IPS-18a (cell line): ENCODE measurements around the gene CARMIL3.

Experiments
- H3K27ac ChIP-seq: one replicate; pipeline ENCODE4 v1.5.1; 2013; ENCODE audit warnings: low read length
- H3K27me3 ChIP-seq: one replicate; pipeline ENCODE4 v1.6.1; 2013; ENCODE audit warnings: mild to moderate bottlenecking, low read length; ENCODE audit not compliant: control insufficient read depth, insufficient read depth
- H3K36me3 ChIP-seq: one replicate; pipeline ENCODE4 v1.6.1; 2013; ENCODE audit warnings: low read depth, low read length; ENCODE audit not compliant: control insufficient read depth
- H3K4me1 ChIP-seq: one replicate; pipeline ENCODE4 v1.6.1; 2013; ENCODE audit warnings: low read depth, low read length; ENCODE audit not compliant: control insufficient read depth
- H3K4me3 ChIP-seq: one replicate; pipeline ENCODE4 v1.5.1; 2013; ENCODE audit warnings: low read length
- H3K9ac ChIP-seq: one replicate; pipeline ENCODE4 v1.6.1; 2013; ENCODE audit warnings: mild to moderate bottlenecking, low read length, moderate library complexity
- H3K9me3 ChIP-seq: one replicate; pipeline ENCODE4 v1.6.1; 2013; ENCODE audit warnings: low read depth, low read length; ENCODE audit not compliant: control insufficient read depth

CARMIL3 gene

GRCh38 chr14:24074625-24075484, 23.0 kb downstream of the CARMIL3 start:
- Histone ChIP-seq H3K9me3 (no peaks in the 10 kb centered on the region), H3K9ac (no peak overlapping the region), H3K4me1 (peaks cover 5% of the 10 kb centered on the region), H3K27ac (no peak overlapping the region), H3K4me3 (no peak overlapping the region), H3K27me3 (no peaks in the 10 kb centered on the region), H3K36me3 (no peaks in the 10 kb centered on the region)

GRCh38 chr14:24075485-24076301, 23.9 kb downstream of the CARMIL3 start:
- no peak overlapping the region for H3K4me3 ChIP-seq
- no peaks in the 10 kb centered on the region for H3K36me3 ChIP-seq
- H3K9me3 ChIP-seq = no peaks in the 10 kb centered on the region
- H3K27me3 ChIP-seq = no peaks in the 10 kb centered on the region
- H3K9ac ChIP-seq = no peak overlapping the region
- H3K4me1 ChIP-seq = peaks cover 14% of the 10 kb centered on the region
- no peak overlapping the region for H3K27ac ChIP-seq

- no peak overlapping the region for H3K9ac ChIP-seq
These were observed 24.4 kb downstream of the CARMIL3 start for GRCh38 chr14:24076302-24076601.

GRCh38 chr14:24077086-24077485, 25.3 kb downstream of the CARMIL3 start:
- H3K27ac ChIP-seq = no peak overlapping the region
- peaks cover 5% of the 10 kb centered on the region for H3K27me3 ChIP-seq

More at GRCh38 chr14:24076302-24076601, 24.4 kb downstream of the CARMIL3 start:
- Histone ChIP-seq H3K27ac (no peak overlapping the region), H3K4me1 (peaks cover 16% of the 10 kb centered on the region), H3K36me3 (no peaks in the 10 kb centered on the region), H3K9me3 (no peaks in the 10 kb centered on the region), H3K27me3 (no peaks in the 10 kb centered on the region), H3K4me3 (no peak overlapping the region)

GRCh38 chr14:24078146-24078545, 26.3 kb downstream of the CARMIL3 start:
- Histone ChIP-seq H3K4me3 (no peak overlapping the region), H3K9me3 (no peaks in the 10 kb centered on the region), H3K36me3 (no peaks in the 10 kb centered on the region), H3K9ac (no peak overlapping the region), H3K27ac (no peak overlapping the region), H3K27me3 (peaks cover 15% of the 10 kb centered on the region), H3K4me1 (peaks cover 16% of the 10 kb centered on the region)

More at GRCh38 chr14:24077086-24077485, 25.3 kb downstream of the CARMIL3 start:
- Histone ChIP-seq H3K9ac (no peak overlapping the region), H3K4me3 (no peak overlapping the region), H3K4me1 (peaks cover 16% of the 10 kb centered on the region), H3K9me3 (no peaks in the 10 kb centered on the region), H3K36me3 (no peaks in the 10 kb centered on the region)

- Histone ChIP-seq H3K9ac (no peak overlapping the region), H3K36me3 (no peaks in the 10 kb centered on the region), H3K27me3 (peaks cover 22% of the 10 kb centered on the region), H3K27ac (no peak overlapping the region), H3K4me1 (peaks cover 16% of the 10 kb centered on the region), H3K9me3 (no peaks in the 10 kb centered on the region), H3K4me3 (peak overlapping the region; percentile 70)
These were observed 27.8 kb downstream of the CARMIL3 start for GRCh38 chr14:24079491-24080141.

GRCh38 chr14:24080142-24080530, 28.3 kb downstream of the CARMIL3 start:
- H3K27ac ChIP-seq = no peak overlapping the region
- H3K4me3 ChIP-seq = peak overlapping the region; percentile 70
- H3K36me3 ChIP-seq = no peaks in the 10 kb centered on the region
- H3K9me3 ChIP-seq = no peaks in the 10 kb centered on the region
- H3K4me1 ChIP-seq = peaks cover 16% of the 10 kb centered on the region
- H3K9ac ChIP-seq = no peak overlapping the region
- peaks cover 22% of the 10 kb centered on the region for H3K27me3 ChIP-seq

- H3K27ac ChIP-seq = no peak overlapping the region
- no peaks in the 10 kb centered on the region for H3K9me3 ChIP-seq
- peaks cover 22% of the 10 kb centered on the region for H3K27me3 ChIP-seq
- peak overlapping the region; percentile 47 for H3K9ac ChIP-seq
- H3K36me3 ChIP-seq = no peaks in the 10 kb centered on the region
- peak overlapping the region; percentile 70 for H3K4me3 ChIP-seq
- H3K4me1 ChIP-seq = peaks cover 16% of the 10 kb centered on the region
These were observed 29.3 kb downstream of the CARMIL3 start for GRCh38 chr14:24080888-24081738.

GRCh38 chr14:24081739-24082211, 30.0 kb downstream of the CARMIL3 start:
- Histone ChIP-seq H3K36me3 (no peaks in the 10 kb centered on the region), H3K4me1 (peaks cover 16% of the 10 kb centered on the region), H3K27ac (no peak overlapping the region), H3K4me3 (peak overlapping the region; percentile 70), H3K9ac (peak overlapping the region; percentile 47), H3K27me3 (peaks cover 22% of the 10 kb centered on the region), H3K9me3 (no peaks in the 10 kb centered on the region)

- Histone ChIP-seq H3K9me3 (no peaks in the 10 kb centered on the region), H3K4me3 (no peak overlapping the region), H3K9ac (no peak overlapping the region), H3K4me1 (peaks cover 16% of the 10 kb centered on the region), H3K27ac (no peak overlapping the region), H3K36me3 (no peaks in the 10 kb centered on the region), H3K27me3 (peaks cover 22% of the 10 kb centered on the region)
These were observed 30.7 kb downstream of the CARMIL3 start for GRCh38 chr14:24082411-24083080.
